GM12878 (cell line): ENCODE results near the gene RWDD2A. TPM values are rescaled to one million over a fixed set of nuclear protein-coding genes. Genes with fewer than 3 reads are reported as not detected.

ENCODE experiments used
- BACH1 ChIP-seq: fragments of 450-650 bp; IDR thresholded peaks from 2 replicates; pipeline ENCODE4 v1.6.1; 2017; ENCODE audit warnings: mild to moderate bottlenecking, borderline replicate concordance
- BCLAF1 ChIP-seq: fragments of 450-650 bp; IDR thresholded peaks from 2 replicates; pipeline ENCODE4 v1.6.1; 2017; ENCODE audit warnings: antibody characterized with exemption, mild to moderate bottlenecking, moderate library complexity
- CUX1 ChIP-seq: IDR thresholded peaks from 2 replicates; pipeline ENCODE4 v1.6.1; 2012; ENCODE audit warnings: improper control_type of control experiment, low read depth, low read length; ENCODE audit not compliant: insufficient replicate concordance
- ESRRA ChIP-seq: IDR thresholded peaks from 2 replicates; pipeline ENCODE4 v1.6.1; 2012; ENCODE audit warnings: mild to moderate bottlenecking, low read length, improper control_type of control experiment
- HSF1 ChIP-seq: fragments of 150-350 bp; IDR thresholded peaks from 2 replicates; pipeline ENCODE4 v1.6.1; 2014; ENCODE audit warnings: mild to moderate bottlenecking, low read depth, low read length
- NBN ChIP-seq: fragments of 450-650 bp; IDR thresholded peaks from 2 replicates; pipeline ENCODE4 v1.6.1; 2016
- SIX5 ChIP-seq: IDR thresholded peaks from 2 replicates; pipeline ENCODE4 v1.6.1; 2011; ENCODE audit warnings: mild to moderate bottlenecking, low read depth, low read length, moderate library complexity; ENCODE audit not compliant: severe bottlenecking
- SPI1 ChIP-seq: IDR thresholded peaks from 2 replicates; pipeline ENCODE4 v1.6.1; 2011; ENCODE audit warnings: low read depth, mild to moderate bottlenecking, low read length, moderate library complexity, borderline replicate concordance; ENCODE audit not compliant: insufficient read depth
- ZNF207 ChIP-seq: fragments of 450-650 bp; IDR thresholded peaks from 2 replicates; pipeline ENCODE4 v1.6.1; 2014; ENCODE audit warnings: antibody characterized with exemption, mild to moderate bottlenecking, borderline replicate concordance
- polyA plus RNA-seq, 11 experiments: library from polyadenylated mRNA; depleted of rRNA in 4 of 11; unstranded in 6 of 11; stranded (reverse) in 5 of 11; fragments of >200 nt; fragmentation: Nextera tagmentation in 4 of 11; fragmentation: Illumina TruSeq in 1 of 11; extraction: Ambion mirVana in 4 of 11; extraction: Trizol in 1 of 11; gene quantifications; 1 replicate in 1 of 11; 2 replicates in 10 of 11; pipeline versions ENCODE4 v1.2.1 to v1.2.3, GENCODE V29; 2011 to 2016; ENCODE audit warnings: inconsistent platforms in 2 of 11, missing spikeins in 2 of 11, low read depth in 1 of 11
- total RNA-seq, 4 experiments: library from RNA; depleted of rRNA in 3 of 4; stranded (reverse); fragments of >200 nt in 3 of 4; fragmentation: Illumina TruSeq in 1 of 4; extraction: Trizol in 1 of 4; gene quantifications; 2 replicates each; pipeline versions ENCODE4 v1.2.1 to v1.2.3, GENCODE V29; 2013 to 2021

The RWDD2A gene
- total and polyA plus RNA-seq, 10 of the 15 experiments (the other 5 are each of a cell fraction or from before 2014, with no cell fraction given): 2.3 to 4.6 (median 2.9) TPM

- TF ChIP-seq HSF1: no peak
- TF ChIP-seq ZNF207: no peak
- TF ChIP-seq ESRRA: no peak
- TF ChIP-seq NBN: no peak
- no peak for TF ChIP-seq SPI1
- TF ChIP-seq BCLAF1: no peak
- TF ChIP-seq SIX5: no peak
- no peak for TF ChIP-seq BACH1
- TF ChIP-seq CUX1: no peak
These were observed 16.9 kb upstream of the RWDD2A start (continued) for GRCh38 chr6:83176246-83176645.
